GM10266 (cell line): ENCODE measurements around the gene LTC4S.

Source experiments
- DNase-seq: peaks from one replicate; pipeline ENCODE4 v3.0.0; 2012; ENCODE audit errors: extremely low spot score
- CTCF ChIP-seq: IDR thresholded peaks from 2 replicates; pipeline ENCODE4 v1.5.1; 2012; ENCODE audit warnings: mild to moderate bottlenecking, low read depth; ENCODE audit not compliant: control insufficient read depth, insufficient read depth; ENCODE audit errors: missing control alignments

Gene LTC4S

GRCh38 chr5:179765400-179765799 is 28.4 kb upstream of the LTC4S start:
- no peak for DNase-seq
- TF ChIP-seq CTCF, result no peak

- no peak for TF ChIP-seq CTCF
- DNase-seq, result no peak
Measured at GRCh38 chr5:179766021-179766725, 27.6 kb upstream of the LTC4S start.

DNA sequence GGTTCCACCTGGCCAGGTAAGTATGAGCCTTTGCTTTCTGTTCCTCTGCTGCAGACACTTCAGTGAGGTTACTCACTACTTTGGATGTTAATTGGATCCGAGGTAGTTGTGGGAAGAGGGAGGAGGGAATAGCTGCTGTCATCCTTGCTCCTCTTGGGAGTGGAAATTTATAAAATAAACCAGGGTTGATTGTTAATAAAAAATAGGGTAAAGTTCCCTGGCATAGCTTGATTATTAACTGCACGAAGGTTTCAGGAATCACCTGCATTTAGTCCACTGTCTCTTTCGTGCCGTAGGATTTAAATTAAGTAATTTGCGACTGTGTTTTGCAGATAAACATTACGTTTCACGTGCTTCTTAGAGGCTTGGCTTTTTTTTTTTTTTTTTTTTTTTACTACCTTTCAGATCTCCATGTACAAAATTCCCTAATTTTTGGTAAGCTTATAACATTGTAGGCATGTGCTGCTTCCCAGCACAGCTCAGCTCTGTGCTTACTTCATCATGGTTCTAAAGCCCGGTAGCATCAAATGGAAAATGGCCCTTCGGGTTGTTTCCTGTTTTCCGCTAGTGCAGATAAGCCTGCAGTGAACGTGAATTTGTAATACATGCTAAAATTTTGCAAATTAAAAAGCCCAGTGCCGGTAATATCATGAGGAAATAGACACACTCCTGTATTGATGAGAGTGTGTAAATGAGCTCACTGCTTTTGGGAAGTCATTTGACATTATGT is 26.9 kb upstream of the LTC4S start:
- TF ChIP-seq CTCF, result no peak
- DNase-seq, result no peak

- TF ChIP-seq CTCF, result no peak
- no peak for DNase-seq
Measured at GRCh38 chr5:179767496-179768100, 26.2 kb upstream of the LTC4S start.

DNA sequence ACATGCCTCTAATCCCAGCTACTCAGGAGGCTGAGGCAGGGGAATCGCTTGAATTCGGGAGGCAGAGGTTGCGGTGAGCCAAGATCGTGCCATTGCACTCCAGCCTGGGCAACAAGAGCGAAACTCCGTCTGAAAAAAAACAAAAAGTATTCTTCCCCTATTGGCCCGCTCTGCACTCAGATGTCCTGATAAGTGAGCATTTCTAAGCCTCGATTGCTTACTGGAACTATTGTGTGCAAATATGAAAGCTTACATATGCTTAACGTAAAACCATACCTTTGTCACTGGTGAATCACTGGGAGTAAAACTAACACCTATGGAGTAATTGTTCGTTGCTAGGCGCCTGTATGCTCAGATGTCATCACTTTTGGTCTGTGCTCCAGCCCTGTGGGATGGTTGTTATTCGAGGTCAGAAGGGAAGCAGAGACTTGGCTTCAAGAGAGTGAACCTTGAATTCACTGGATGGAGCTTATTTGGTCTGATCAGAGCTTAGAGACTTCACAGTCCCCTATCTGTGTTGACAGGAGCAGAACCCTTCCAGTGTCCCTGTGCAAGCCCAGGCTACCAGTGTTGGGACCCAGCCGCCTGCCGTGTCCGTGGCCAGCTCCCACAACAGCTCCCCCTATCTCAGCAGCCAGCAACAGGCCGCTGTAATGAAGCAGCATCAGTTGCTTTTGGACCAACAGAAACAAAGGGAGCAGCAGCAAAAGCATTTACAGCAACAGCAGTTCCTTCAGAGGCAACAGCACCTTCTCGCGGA is 25.3 kb upstream of the LTC4S start:
- TF ChIP-seq CTCF, result no peak
- no peak for DNase-seq

- no peak for TF ChIP-seq CTCF
Measured at GRCh38 chr5:179769271-179769670, 24.5 kb upstream of the LTC4S start.

More at GRCh38 chr5:179769271-179769670, 24.5 kb upstream of the LTC4S start:
- DNase-seq, result no peak
